GM18505 (cell line): Measurements from ENCODE around the gene S100A16.
"Not testable (repeated sequence)": the region's sequence is repeated elsewhere in the genome, so short reads cannot be mapped to it uniquely, and the experiment has no call there.

ENCODE experiments used
- ATAC-seq: cut with Tn5 transposase; IDR thresholded peaks from one replicate; pipeline ENCODE4 v1.9.1; 2021; ENCODE audit not compliant: unreplicated experiment
- POLR2A ChIP-seq: IDR thresholded peaks from 4 replicates; pipeline ENCODE4 v1.6.1; 2011; ENCODE audit warnings: borderline replicate concordance; ENCODE audit not compliant: insufficient read depth, insufficient read length; ENCODE audit errors: extremely low read depth

Gene S100A16

GRCh38 chr1:153578936-153579335 is 34.0 kb downstream of the S100A16 start:
- TF ChIP-seq POLR2A: no peak
- ATAC-seq: no peak

DNA sequence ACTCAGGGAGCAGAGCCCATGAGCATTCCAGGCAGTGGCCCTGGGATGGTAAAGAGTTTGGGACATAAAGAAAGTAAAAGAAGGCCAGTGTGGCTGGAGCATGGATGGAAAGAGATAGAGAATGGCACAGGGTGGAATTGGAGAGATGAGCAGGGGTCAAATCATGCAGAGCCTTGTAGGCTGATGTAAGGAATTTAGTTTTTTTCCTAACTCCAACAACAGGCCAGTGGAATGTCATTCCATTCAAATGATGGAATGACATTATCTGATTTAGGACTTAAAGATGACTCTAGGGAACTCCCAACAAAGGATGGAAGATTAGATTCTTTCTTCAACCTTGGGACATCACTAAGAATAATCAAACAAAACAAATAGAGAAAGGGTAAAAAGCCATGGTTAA is 34.4 kb downstream of the S100A16 start:
- ATAC-seq: no peak
- no peak for TF ChIP-seq POLR2A

- no peak for TF ChIP-seq POLR2A
- no peak for ATAC-seq
Observed at GRCh38 chr1:153577624-153578051, 35.3 kb downstream of the S100A16 start.

DNA sequence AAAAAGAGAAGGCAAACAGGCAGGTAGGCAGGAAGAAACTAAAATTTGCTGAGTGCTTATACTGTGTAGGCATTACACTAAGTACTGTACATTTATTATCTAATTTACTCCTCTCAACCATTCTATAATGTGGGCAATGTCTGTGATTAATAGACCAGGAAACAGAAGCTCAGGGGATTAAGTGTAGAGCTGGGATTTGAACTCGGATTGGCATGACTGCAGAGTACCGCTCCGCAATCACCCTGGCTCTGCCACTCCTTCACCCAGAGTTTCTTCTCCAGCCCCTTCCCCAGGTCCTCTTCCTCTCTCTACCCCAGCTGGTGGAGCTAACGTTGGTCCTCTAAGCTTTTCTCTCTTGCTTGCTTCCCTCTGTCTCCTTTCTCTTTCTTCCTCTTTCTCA is 35.8 kb downstream of the S100A16 start:
- ATAC-seq: no peak
- TF ChIP-seq POLR2A: no peak

GRCh38 chr1:153575497-153575896 is 37.4 kb downstream of the S100A16 start:
- ATAC-seq: not testable (repeated sequence)

- ATAC-seq: not testable (repeated sequence)
Observed at GRCh38 chr1:153575081-153575491, 37.9 kb downstream of the S100A16 start.

DNA sequence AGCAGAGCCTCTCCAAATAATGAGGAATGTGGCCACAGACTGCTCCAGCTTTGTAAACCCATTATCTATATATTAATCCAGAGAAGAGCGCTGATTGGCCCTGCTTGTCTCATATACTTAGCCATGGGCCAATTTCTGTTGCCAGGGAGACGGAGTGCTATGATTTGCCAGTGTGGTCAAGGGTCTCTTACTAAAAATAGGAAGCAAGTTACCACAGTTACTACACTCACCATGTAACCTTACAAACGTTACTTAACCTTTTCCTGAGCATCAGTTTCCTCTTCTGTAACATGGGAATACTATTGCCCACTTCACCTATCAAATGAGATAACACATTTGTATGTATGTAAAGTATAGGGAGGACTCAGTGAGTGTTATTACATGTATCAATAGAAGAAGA is 39.6 kb downstream of the S100A16 start:
- TF ChIP-seq POLR2A: no peak
- ATAC-seq: no peak

- no peak for ATAC-seq
Observed at GRCh38 chr1:153572569-153573015, 40.3 kb downstream of the S100A16 start.

GRCh38 chr1:153571706-153572105 is 41.2 kb downstream of the S100A16 start:
- no peak for TF ChIP-seq POLR2A
- no peak for ATAC-seq

More at GRCh38 chr1:153572569-153573015, 40.3 kb downstream of the S100A16 start:
- no peak for TF ChIP-seq POLR2A

GRCh38 chr1:153570874-153571273 is 42.1 kb downstream of the S100A16 start:
- TF ChIP-seq POLR2A: no peak
- ATAC-seq: no peak

DNA sequence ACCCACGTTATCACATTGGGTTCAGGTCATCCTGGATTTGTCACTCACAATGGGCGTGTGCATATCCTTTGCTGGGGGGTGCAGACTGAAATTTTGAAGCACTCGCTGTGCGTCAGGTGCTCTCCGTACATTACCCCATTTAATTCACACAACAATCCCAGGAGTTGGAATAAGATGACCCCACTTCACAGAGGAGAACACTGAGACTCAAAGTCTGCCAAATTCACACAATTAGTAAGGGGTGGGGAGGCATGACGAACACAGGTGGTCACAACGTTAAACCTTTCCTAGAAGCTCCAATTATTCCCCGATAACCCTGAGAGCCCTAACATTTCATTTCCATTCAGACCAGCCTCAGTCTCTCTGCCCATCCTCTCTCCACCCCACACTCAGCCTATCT is 43.5 kb downstream of the S100A16 start:
- TF ChIP-seq POLR2A: no peak
- no peak for ATAC-seq

GRCh38 chr1:153568367-153569099 is 44.4 kb downstream of the S100A16 start:
- no peak for TF ChIP-seq POLR2A
- no peak for ATAC-seq

DNA sequence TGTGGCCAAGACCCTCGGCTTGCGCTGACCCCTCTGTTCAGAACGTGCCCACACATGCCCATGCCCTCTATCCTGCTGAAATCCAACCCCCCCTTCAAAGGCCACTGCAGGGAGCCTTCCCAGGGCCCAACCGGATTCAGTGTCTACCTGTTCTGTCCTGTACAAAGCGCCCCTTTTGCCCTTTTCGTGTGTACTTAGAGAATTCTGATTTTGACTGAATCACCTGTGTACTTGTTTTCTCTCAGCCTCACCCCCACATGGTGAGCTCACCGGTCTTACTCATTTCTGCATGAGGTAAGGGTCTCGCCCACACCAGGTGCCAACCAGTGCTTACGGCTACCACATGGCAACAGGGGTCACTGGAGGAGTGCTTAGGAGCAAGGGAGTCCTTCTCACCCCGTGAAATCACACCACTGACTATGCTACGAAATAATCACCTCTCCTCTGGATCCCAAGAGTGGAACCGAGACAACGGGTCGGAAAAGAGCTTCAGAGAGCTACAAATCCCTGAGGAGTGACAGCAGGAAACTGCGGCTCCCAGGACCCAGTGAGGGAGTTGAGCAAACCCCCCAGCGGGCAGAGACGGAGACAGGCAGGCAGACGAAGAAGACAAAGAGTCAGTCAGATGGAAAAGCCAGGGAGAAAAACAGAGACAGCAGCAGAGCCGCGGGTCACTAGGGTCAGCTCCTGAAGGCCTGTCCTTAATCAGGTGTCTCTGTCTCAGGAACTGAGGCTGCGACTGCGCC is 45.1 kb downstream of the S100A16 start:
- no peak for ATAC-seq
- no peak for TF ChIP-seq POLR2A

DNA sequence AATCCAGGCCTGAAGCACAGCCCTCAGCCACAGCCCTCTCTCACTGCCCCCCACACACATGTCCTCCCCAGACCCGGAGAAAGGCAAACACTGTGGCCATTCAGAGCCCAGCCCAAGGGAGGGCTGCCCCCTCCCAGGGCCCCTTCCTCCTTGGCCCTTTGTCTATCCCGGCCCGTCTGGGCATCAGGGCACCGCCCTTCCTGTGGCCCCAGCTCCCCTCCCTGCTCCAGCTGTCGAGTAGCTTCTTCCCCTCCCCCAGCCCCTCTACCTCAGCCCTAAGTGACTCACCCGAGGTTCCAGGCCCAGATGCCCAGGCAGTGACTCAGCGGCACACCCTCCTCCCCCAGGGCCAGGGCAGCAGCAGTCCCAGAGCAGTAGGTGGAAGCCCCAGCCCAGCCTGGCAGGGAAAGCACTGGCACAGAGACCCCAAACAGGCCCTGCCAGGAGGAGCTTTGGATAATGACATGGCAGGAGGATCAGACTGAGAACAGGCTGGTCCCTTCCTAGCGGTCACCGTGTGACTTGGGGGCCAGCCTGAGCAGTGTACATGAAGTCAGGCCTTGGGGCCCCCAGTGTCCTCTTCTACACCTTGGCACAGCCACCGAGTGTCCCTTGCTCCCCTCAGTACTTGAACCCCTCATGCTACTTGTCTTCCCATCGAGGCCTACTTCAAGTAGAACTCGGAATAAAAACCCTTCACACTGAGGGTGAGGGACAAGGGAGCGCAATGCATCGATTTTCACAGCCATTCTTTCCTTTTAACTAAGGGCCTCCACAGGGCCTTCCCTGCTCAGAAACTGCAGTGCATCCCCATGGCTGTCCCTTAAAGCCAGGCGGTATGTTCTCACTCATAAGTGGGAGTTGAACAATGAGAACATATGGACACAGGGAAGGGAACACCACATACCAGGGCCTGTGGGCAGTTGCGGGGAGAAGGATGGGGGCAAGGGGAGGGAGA is 46.2 kb downstream of the S100A16 start:
- ATAC-seq: peak; percentile 42
- TF ChIP-seq POLR2A: peak; percentile 4
